ENCODE measurements around the gene PTPRT.
"Not testable (repeated sequence)": the region's sequence is repeated elsewhere in the genome, so short reads cannot be mapped to it uniquely, and the experiment has no call there.

PTPRT gene

DNA sequence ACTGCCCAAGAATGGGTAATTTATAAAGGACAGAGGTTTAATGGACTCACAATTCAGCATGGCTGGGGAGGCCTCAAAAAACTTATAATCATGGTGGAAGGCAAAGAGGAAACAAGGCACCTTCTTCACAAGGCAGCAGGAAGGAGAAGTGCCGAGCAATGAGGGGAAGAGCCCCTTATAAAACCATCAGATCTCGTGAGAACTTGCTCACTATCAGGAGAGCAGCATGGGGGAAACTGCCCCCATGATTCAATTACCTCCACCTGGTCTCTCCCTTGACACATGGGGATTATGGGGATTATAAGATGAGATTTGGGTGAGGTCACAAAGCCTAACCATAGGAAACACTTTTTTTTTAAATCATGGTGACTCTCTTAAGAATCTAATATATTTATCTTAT, 278.9 kb downstream of the PTPRT start:
- DNase-seq (ENCODE audit: low read depth) = not testable (repeated sequence)

GRCh38 chr20:42907730-42908129, 282.0 kb downstream of the PTPRT start:
- DNase-seq (ENCODE audit: low read depth) = no peak

- no peak for DNase-seq (ENCODE audit: low read depth)
These were observed 283.6 kb downstream of the PTPRT start for GRCh38 chr20:42906120-42906519.

GRCh38 chr20:42902509-42902908, 287.2 kb downstream of the PTPRT start:
- DNase-seq (ENCODE audit: low read depth) = no peak

DNA sequence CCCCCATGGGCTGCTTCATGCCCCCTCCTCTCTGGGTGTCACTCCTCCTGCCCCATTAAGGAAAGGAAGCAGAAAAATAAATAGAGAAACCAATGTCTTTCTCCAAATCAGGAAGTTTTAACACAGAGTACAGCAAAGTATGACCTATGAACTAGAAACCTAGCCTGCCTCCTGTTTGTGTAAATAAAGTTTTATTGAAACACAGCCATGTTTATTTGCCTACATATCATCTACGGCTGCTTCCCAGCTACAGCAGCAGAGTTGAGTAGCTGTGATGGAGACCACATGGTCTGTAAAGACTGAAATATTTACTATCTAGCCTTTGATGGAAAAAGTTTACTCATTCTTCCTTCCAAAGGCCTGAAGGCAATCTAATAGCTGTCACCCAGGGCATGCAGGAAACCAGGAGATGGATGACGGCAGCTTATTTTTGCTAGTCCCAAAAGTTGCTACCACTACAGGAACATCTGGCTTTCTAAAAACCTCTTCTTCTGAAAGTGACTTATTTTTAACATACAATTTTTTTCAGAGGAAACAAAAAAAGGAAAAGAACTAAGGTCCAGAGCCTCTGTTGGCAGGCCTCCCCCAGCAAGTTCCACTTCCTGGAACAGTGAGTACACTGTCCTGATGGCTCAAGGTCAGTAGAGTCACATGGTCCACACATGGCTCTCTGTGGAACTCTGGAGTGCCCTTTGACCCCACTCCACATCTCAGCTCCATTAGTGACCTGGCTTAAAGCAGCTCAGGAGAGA, 287.8 kb downstream of the PTPRT start:
- DNase-seq (ENCODE audit: low read depth) = no peak

- not testable (repeated sequence) for DNase-seq (ENCODE audit: low read depth)
These were observed 288.9 kb downstream of the PTPRT start for GRCh38 chr20:42900764-42901163.

- no peak for DNase-seq (ENCODE audit: low read depth)
These were observed 294.7 kb downstream of the PTPRT start for GRCh38 chr20:42895020-42895419.

- no peak for DNase-seq (ENCODE audit: low read depth)
These were observed 295.2 kb downstream of the PTPRT start for GRCh38 chr20:42894483-42894882.

DNA sequence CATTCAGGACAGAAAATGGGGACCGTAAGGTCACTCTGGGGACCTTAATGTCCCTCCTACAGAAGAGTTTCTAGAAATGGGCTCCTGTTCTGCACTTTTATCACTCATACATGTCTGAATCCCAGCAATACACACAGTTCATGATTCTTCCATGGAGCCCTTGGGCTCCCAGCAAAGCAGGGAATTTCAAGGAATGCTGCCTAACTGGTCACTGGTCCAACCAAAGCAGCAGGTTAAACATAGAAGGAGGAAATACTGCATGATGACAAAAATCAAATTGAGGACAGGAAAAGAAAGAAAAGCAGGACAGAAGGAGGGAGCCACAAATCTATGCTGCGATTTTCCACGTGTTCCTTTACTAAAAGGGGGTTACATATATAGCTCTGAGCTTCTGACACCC, 300.2 kb downstream of the PTPRT start:
- DNase-seq (ENCODE audit: low read depth) = no peak

- no peak for DNase-seq (ENCODE audit: low read depth)
These were observed 302.4 kb downstream of the PTPRT start for GRCh38 chr20:42887281-42887680.

GRCh38 chr20:42886801-42887200, 302.9 kb downstream of the PTPRT start:
- no peak for DNase-seq (ENCODE audit: low read depth)

GRCh38 chr20:42886046-42886445, 303.7 kb downstream of the PTPRT start:
- DNase-seq (ENCODE audit: low read depth) = no peak

- no peak for DNase-seq (ENCODE audit: low read depth)
These were observed 314.1 kb downstream of the PTPRT start for GRCh38 chr20:42875581-42875980.

DNA sequence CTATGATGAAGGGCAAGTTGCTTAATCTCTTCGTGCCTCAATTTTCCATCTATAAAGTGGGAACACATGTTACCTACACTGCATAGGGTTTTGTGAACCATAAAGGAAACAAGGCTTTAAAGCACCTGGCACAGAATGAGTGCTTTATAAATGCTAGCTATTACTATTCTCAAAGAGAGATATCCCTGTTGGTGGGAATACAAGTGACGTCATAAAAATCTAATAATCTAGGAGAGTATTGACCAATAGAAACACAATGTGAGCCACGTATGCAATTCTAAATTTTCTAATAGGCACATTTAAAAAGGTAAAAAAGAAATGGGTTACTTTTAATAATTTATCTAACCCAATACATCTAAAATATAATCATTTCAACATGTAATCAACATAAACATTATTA, 316.4 kb downstream of the PTPRT start:
- no peak for DNase-seq (ENCODE audit: low read depth)

DNA sequence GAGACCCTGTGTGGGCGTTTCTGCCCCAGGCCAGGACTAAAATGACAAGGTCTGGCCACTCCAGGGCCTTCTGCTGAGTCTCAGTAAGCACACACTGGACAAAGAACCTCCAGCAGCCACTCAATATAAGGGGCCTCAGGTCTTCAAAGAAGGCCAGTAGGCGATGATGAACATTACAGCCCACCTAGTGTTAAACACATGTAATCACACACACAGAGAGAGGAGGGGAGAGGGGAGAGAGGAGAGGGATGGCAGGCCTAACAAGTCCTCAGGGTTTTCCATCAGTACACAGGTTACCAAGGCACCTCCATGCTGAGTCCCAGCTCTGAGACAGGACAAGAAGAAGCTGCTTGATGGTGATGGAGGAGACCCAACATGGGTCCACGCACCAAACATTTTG, 325.6 kb downstream of the PTPRT start:
- no peak for DNase-seq (ENCODE audit: low read depth)

- no peak for DNase-seq (ENCODE audit: low read depth)
These were observed 327.3 kb downstream of the PTPRT start for GRCh38 chr20:42862446-42862845.

- no peak for DNase-seq (ENCODE audit: low read depth)
These were observed 332.3 kb downstream of the PTPRT start for GRCh38 chr20:42857446-42857845.

DNA sequence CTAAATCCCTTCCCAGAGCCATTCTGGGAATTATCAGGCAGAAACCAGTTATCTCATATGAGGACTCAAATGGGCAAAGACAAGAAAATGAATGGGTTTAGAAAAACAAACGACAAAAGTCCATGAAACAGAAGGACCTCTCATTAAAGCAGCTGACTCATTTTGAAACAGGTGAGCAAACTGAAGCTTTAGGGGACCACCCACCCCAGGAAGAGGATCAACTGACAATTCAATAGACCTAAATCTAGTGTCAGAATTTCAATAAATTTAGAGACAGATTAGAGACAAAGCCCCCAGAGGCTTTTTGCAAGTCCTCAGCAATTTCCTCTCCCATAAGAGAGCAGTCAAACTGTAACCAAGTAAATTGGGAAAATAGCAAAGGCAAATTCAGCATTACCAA, 333.8 kb downstream of the PTPRT start:
- DNase-seq (ENCODE audit: low read depth) = no peak

- no peak for DNase-seq (ENCODE audit: low read depth)
These were observed 337.0 kb downstream of the PTPRT start for GRCh38 chr20:42852691-42853090.

GRCh38 chr20:42846784-42847490, 342.8 kb downstream of the PTPRT start:
- no peak for DNase-seq (ENCODE audit: low read depth)

GRCh38 chr20:42844751-42845150, 345.0 kb downstream of the PTPRT start:
- DNase-seq (ENCODE audit: low read depth) = no peak

- no peak for DNase-seq (ENCODE audit: low read depth)
These were observed 352.2 kb downstream of the PTPRT start for GRCh38 chr20:42837456-42837855.

DNA sequence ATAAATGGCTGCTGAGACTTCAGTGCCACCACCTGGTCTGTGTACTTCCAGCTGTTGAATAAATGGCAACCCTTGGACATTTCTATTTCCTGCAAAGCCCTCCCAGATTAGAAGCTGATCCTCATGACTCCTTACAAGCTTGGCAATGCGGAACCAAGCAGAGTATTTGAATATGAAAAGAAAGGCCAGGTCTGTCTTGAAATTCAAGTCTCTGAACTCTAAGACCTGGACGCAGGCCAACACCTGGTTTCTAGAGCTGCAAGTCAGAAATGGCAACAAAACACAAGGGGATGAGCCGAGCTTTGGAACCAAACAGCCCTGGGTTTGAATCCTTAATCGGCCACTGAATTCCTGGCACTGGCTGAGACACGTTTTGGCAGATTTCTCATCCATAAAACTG, 353.4 kb downstream of the PTPRT start:
- DNase-seq (ENCODE audit: low read depth) = no peak

GRCh38 chr20:42807876-42808275, 381.8 kb downstream of the PTPRT start:
- no peak for DNase-seq (ENCODE audit: low read depth)
